GM18520 (cell line): ENCODE measurements around the gene PARD3B.

Experiments
- ATAC-seq: cut with Tn5 transposase; IDR thresholded peaks from one replicate; pipeline ENCODE4 v1.9.1; 2021; ENCODE audit not compliant: unreplicated experiment

Gene PARD3B

GRCh38 chr2:205435970-205436369, 890.7 kb downstream of the PARD3B start:
- no peak for ATAC-seq

- ATAC-seq = no peak
Observed at GRCh38 chr2:205438241-205438640, 893.0 kb downstream of the PARD3B start.

GRCh38 chr2:205439621-205440020, 894.3 kb downstream of the PARD3B start:
- no peak for ATAC-seq

- ATAC-seq = no peak
Observed at GRCh38 chr2:205441524-205441923, 896.2 kb downstream of the PARD3B start.

GRCh38 chr2:205448189-205448588, 902.9 kb downstream of the PARD3B start:
- no peak for ATAC-seq

- no peak for ATAC-seq
Observed at GRCh38 chr2:205451901-205452512, 906.7 kb downstream of the PARD3B start.

GRCh38 chr2:205453202-205453601, 907.9 kb downstream of the PARD3B start:
- ATAC-seq = no peak

- ATAC-seq = no peak
Observed at GRCh38 chr2:205456682-205457081, 911.4 kb downstream of the PARD3B start.

- ATAC-seq = no peak
Observed at GRCh38 chr2:205460217-205460616, 914.9 kb downstream of the PARD3B start.

GRCh38 chr2:205461169-205461568, 915.9 kb downstream of the PARD3B start:
- peak; percentile 15 for ATAC-seq

GRCh38 chr2:205461678-205462665, 916.7 kb downstream of the PARD3B start:
- ATAC-seq = peak; percentile 94

GRCh38 chr2:205462681-205463345, 917.5 kb downstream of the PARD3B start:
- no peak for ATAC-seq

GRCh38 chr2:205463466-205464025, 918.3 kb downstream of the PARD3B start:
- no peak for ATAC-seq

- no peak for ATAC-seq
Observed at GRCh38 chr2:205464681-205465080, 919.4 kb downstream of the PARD3B start.

GRCh38 chr2:205465791-205466190, 920.5 kb downstream of the PARD3B start:
- ATAC-seq = no peak

- ATAC-seq = no peak
Observed at GRCh38 chr2:205471776-205472175, 926.5 kb downstream of the PARD3B start.

- ATAC-seq = no peak
Observed at GRCh38 chr2:205473791-205474190, 928.5 kb downstream of the PARD3B start.

GRCh38 chr2:205474741-205475415, 929.6 kb downstream of the PARD3B start:
- ATAC-seq = no peak

- no peak for ATAC-seq
Observed at GRCh38 chr2:205475416-205475768, 930.1 kb downstream of the PARD3B start.

GRCh38 chr2:205477016-205477705, 931.9 kb downstream of the PARD3B start:
- ATAC-seq = no peak
